AG04450 (cell line): ENCODE measurements around the gene RNPEPL1. TPM values are rescaled to one million over a fixed set of nuclear protein-coding genes. Genes with fewer than 3 reads are reported as not detected.

Source experiments
- CTCF ChIA-PET: fragments of 300-600, 350-600 bp; formaldehyde crosslinking; extraction: SDS; loops from one replicate; lab custom pipeline; 2022; ENCODE audit warnings: antibody characterized with exemption, inconsistent platforms; lab: Charles Lee
- POLR2A ChIA-PET: fragments of 350-600 bp; formaldehyde crosslinking; extraction: SDS; loops from one replicate; lab custom pipeline; 2021; ENCODE audit warnings: antibody characterized with exemption, inconsistent platforms; lab: Yijun Ruan, JAX
- DNase-seq: peaks from one replicate; pipeline ENCODE4 v3.0.0-alpha.2; 2011; ENCODE audit warnings: low read depth, low spot score
- H3K27ac ChIP-seq: one replicate; pipeline ENCODE4 v1.5.1; 2012; ENCODE audit warnings: low read depth, low read length, control low read depth
- H3K27me3 ChIP-seq: one replicate; pipeline ENCODE4 v1.6.0; 2012; ENCODE audit warnings: low read length; ENCODE audit not compliant: control insufficient read depth, insufficient read depth
- H3K4me3 ChIP-seq: 2 replicates; pipeline ENCODE4 v1.5.1; 2011; ENCODE audit warnings: mild to moderate bottlenecking, low read depth, low read length, control low read depth
- H3K9me3 ChIP-seq: 2 replicates; pipeline ENCODE4 v1.5.1; 2012; ENCODE audit warnings: low read length; ENCODE audit not compliant: control insufficient read depth, insufficient read depth
- CTCF ChIP-seq: IDR thresholded peaks from 2 replicates; pipeline ENCODE4 v1.5.1; 2011; ENCODE audit warnings: low read depth, low read length, control low read depth, inconsistent platforms
- polyA plus RNA-seq: library from polyadenylated mRNA; depleted of rRNA; stranded (reverse); fragments of >200 nt; gene quantifications from 2 replicates; pipeline ENCODE4 v1.2.3, GENCODE V29; 2011

The RNPEPL1 gene
- polyA plus RNA-seq, 1 experiment, result 7.2 TPM

GRCh38 chr2:240588669-240589068 lies 20.4 kb downstream of the RNPEPL1 start:
- ChIA-PET POLR2A (interaction anchor here (0.5 kb wide), 1 partner anchor 369 kb away, joined by 3 read pairs; no protein-coding TSS in a partner anchor), CTCF (interaction anchor here (1.4 kb wide), 1 partner anchor 23 kb away, joined by 5 read pairs; no protein-coding TSS in a partner anchor)
- H3K9me3 ChIP-seq, result no peaks in the 10 kb centered on the region; the same call in 1 of the 2 replicates
- H3K4me3 ChIP-seq, result no peak overlapping the region
- H3K27me3 ChIP-seq, result no peaks in the 10 kb centered on the region
- no peak for TF ChIP-seq CTCF
- no peak overlapping the region for H3K27ac ChIP-seq
- DNase-seq, result no peak

- Histone ChIP-seq H3K9me3 (no peaks in the 10 kb centered on the region; the same call in 1 of the 2 replicates), H3K4me3 (no peak overlapping the region), H3K27ac (no peak overlapping the region), H3K27me3 (no peaks in the 10 kb centered on the region)
- CTCF ChIA-PET, result interaction anchor here (1.4 kb wide), 1 partner anchor 23 kb away, joined by 5 read pairs; no protein-coding TSS in a partner anchor
- no peak for DNase-seq
- TF ChIP-seq CTCF, result no peak
- POLR2A ChIA-PET, result no interaction called here
Observed at GRCh38 chr2:240589375-240589774, 21.1 kb downstream of the RNPEPL1 start.

- CTCF ChIA-PET, result no interaction called here
- POLR2A ChIA-PET, result no interaction called here
- DNase-seq, result no peak
Observed at GRCh38 chr2:240589850-240590525, 21.7 kb downstream of the RNPEPL1 start.

GRCh38 chr2:240590681-240591111 lies 22.4 kb downstream of the RNPEPL1 start:
- Histone ChIP-seq H3K9me3 (no peaks in the 10 kb centered on the region; the same call in 1 of the 2 replicates), H3K4me3 (no peak overlapping the region), H3K27me3 (no peaks in the 10 kb centered on the region), H3K27ac (no peak overlapping the region)
- ChIA-PET POLR2A (no interaction called here), CTCF (no interaction called here)
- no peak for DNase-seq
- no peak for TF ChIP-seq CTCF

More at GRCh38 chr2:240589850-240590525, 21.7 kb downstream of the RNPEPL1 start:
- no peak for TF ChIP-seq CTCF
- Histone ChIP-seq H3K9me3 (no peaks in the 10 kb centered on the region; the same call in 1 of the 2 replicates), H3K4me3 (no peak overlapping the region), H3K27ac (no peak overlapping the region), H3K27me3 (no peaks in the 10 kb centered on the region)

GRCh38 chr2:240591226-240591625 lies 22.9 kb downstream of the RNPEPL1 start:
- no peak for TF ChIP-seq CTCF
- H3K4me3 ChIP-seq, result no peak overlapping the region
- POLR2A ChIA-PET, result no interaction called here
- H3K9me3 ChIP-seq, result no peaks in the 10 kb centered on the region; the same call in 1 of the 2 replicates
- DNase-seq, result no peak
- CTCF ChIA-PET, result no interaction called here
- no peaks in the 10 kb centered on the region for H3K27me3 ChIP-seq
- no peak overlapping the region for H3K27ac ChIP-seq
